ENCODE results near the gene AVPR2.

AVPR2 gene

DNA sequence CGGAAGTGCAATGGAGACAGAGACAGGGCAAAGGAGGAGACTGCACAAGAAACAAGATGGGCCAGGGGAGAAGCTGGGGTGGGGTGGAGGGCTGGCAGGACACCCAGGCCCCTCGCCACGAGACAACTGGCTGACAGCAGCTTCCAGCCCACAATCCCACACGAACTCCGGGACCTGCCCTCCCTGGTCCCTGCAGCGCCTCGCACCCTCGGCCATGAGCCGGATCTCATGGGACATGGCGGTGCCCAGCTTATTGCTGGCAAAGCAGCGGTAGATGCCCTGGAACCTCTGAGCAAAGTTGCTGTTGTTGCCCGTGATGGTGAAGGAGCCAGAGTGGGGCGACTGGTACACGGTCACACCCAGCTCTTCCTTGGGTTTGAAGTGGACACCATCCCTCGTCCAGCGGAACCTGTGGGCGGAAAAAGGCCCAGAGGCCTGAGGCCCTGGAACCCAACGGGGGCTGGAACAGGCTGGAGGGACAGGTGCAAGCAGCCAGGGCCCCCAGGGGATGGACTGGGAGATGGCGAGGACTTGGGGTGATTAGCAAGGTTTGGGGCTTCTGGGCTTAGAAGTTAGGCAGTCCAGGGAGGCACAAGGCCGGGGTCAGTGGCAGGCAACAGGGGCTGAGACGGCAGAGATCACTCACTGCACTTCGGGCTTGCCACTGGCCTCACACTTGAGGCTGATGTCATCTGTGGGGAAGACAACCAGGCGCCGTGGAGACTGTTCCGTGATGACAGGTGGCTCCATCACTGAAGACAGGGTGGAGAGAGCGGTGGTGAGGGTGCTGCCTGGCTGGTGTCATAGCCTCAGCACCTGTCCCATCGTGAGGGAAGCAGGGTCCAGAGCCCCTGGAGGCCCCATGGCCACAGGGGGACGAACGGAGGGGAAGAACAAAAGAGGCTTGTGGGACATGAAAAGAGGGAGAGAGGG is 32.3 kb upstream of the AVPR2 start:
- no peak for DNase-seq

DNA sequence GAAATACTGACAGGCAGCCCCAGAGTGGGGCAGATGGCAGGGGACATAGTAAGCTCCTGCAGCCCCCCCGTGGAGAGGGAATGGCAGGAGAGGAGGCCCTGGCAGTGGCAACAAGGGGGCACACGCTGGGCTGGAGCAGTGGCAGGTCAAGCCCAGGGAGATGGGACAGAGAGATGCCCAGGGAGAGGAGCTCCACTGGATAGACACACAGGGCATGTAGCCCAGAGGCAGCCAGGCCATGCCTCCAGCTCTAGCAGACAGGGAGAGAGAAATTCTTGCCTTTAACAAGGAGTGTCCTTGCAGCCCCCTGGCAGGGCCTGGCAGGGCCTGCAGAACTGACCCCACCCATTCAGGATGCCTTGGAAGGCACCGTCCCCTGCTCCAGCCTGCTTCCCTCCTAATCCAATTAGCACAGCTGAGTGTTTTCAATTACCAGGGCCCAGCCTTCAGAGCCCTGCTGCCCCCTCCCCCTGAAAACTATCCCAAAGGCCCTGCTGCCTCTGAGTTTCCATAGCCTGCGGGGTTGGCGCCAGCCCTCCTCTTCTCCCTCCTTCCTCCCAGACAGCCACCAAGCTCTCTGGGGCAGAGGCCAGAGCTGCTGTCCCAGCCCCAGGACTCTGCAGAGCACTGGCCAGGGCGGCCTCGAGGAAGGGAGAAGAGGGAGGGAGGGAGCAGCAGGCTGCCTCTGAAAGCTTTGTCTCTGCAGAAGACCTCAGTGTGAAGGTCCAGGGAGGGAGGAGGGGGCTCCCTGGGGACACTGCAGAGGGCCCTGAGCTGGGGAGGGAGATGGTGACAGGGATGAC is 31.0 kb upstream of the AVPR2 start:
- DNase-seq, result no peak

DNA sequence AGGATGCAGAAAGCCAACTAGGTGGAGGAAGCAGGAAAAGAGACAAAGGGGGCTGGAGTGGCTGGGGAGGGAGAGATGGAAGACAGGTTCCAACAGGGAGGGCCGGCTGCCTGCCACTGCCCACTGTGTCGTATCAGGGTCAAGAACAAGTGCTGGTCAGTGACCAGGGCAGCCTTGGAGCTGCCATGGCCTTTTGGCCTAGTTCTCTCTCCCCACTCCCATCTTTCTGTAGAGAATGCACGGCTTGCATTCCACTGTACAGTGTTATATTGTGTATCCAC is 30.4 kb upstream of the AVPR2 start:
- no peak for DNase-seq

DNA sequence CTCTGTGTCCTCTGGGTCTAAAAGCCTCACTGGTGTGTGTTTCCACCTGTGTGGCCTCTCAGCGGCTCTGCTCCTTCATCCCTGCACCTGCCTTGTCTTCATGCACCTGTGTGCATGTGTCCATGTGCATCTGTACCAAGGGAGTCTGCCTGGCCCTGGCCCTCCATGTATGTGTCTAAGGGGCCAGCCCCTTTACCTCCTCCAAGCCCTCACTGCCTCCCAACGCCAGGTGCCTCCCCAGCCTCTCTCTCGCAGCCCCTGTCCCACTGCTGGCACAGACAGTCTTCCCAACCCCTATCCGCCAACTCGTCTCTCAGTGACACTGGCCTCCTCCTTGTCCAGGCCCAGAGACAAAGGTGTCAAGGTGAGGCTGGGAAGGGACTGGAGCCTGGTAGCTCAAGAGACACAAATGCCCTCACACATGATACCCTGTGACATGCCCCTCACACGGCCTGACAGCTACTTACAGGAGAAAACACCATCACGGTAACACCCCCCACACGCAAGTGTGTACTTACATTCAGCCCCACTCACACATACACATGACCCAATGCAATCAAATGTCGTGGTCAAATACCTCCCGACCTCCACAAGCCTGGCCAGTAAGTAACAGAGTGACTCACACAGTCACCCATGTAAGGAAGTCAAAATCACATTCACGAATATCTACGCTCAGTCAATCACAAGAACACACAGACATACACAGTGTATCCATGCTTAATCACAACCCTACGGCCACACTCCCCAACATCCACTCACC is 29.9 kb upstream of the AVPR2 start:
- DNase-seq, result no peak

DNA sequence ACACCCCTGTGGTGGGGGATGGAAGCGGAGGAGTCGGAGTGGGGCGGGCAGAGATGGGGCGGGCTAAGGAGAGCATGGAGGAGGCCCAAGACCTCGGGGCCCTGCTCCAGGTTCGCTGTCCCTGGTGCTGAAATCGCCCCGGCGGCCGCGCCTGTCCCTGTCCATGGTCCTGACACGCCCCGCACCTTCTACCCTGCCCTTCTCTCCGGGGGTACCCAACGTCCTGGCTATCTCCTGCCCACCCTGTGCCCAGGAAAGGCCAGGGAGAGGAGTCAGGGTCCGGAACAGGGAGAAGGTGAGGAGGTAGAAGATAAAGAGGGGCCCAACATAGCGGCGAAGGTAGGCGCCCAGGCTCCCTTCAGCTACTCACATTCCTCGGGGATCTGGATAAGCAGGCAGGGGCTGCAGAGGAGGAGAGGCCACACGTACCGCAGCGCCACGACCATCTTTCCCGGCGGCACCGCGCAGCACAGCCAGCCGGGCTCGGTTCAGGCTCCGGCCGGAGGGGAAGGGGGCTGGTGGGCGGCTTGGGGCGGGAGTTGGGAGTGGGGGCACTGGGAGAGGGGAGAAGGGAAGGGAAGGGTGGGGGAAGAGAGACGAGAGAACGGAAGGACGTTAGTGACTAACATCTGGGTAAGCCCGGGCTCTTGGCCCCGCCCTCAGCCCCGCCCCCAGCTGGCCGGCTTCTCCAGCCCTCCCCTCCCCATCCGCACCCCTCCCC is 28.9 kb upstream of the AVPR2 start:
- peak in 1 of 2 donors; percentile 31 for DNase-seq

DNA sequence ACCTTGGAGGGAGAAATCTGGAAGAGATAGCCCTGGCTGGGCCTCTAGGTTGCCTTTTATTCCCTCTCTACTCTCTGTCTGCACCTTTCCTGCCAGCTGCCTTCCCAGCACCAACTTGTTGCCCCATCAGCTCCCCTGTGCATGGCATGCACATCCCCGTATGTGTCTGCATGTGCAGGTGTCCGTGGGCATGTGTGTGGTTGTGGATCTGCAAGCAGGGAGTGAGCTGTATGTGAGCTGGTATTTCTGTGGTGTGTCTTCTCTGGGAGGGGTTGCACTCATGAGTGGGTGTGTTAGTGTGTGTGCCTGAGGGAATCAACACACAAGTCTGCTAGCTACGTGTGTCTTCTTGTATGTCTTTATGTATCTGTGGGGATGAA is 28.4 kb upstream of the AVPR2 start:
- no peak for DNase-seq

DNA sequence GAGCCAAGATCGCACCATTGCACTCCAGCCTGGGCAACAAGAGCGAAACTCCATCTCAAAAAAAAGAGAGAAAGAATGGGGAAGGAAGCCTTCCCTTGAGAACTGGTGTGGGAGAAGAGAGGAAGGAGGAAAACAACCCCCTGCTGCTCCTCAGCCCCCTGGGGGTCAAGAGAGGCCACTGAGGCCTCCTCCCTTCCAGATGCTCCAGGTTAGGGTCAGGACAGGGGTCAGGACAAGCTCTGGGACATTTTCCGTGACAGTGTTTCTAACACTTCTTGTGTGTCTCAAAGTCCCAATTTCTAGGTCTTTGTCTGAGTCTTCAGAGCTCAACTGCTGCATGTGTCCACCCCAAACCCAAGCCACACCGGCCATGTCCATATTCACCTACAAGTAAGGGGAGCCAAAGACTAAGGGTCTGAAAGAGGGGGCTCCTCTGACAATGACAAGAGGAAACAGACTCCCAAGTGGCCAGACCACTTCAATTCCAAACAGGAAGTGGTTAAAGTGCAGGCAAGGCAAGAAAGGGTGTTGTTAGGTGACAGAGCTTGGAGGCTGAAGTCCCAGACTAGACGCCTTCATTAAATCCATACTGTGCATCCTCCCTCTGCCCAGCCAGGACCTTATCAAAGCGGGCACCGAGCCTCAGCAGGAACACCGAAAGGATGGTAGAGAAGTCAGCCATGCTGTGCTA is 26.8 kb upstream of the AVPR2 start:
- no peak for DNase-seq

DNA sequence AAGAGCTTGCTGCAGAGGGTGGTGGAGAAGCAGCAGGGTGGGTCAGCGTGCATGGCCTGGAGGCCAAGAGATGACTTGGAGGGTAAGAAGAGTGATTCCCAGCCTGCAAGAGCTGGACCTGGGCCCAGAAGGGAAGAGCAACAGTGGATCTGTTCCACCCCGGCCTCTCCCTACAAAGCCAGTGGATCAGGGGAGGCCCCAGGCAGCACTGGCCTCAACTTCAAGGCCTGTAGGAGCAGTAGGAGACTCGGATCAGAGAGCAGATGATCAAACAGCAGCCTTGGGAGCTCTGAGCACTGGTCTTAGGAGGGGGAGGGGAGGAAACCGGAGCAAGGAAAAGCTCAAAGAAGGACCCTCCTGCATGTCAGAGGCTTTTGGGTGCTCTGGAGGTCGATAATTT is 26.1 kb upstream of the AVPR2 start:
- no peak for DNase-seq

DNA sequence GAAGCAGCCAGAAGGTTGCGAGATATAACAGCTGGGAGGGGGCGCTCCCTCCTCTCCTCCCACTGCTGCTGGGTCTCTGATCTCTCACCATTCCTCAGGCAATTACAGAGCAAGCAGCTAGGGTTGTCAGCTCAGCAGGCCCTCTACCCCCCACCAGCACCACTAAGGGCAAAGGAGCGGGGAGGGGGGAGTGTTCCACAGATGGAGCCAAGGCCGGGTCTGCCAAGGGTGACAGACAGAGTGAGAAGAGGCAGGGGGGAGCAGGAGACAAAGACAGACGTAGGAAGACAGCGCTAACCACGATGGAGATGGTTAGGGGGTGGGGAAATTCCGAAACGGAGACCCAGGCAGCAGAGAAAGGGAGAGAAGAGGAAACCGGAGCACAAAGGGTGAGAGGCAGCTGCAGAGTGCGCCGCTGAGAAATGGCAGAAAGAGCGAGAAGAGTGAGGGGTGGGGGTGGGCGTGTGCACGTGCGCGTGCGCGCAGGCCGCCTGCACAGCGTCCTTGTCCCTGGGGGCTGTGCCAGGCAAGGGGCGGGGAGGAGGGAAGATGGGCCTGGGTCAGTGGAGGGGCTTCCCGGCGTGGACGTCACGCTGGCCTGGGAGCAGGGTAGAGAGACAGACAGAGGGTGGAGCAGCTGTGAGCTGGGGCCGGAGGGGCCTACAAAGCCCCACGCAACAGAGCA is 25.4 kb upstream of the AVPR2 start:
- DNase-seq, result no peak

DNA sequence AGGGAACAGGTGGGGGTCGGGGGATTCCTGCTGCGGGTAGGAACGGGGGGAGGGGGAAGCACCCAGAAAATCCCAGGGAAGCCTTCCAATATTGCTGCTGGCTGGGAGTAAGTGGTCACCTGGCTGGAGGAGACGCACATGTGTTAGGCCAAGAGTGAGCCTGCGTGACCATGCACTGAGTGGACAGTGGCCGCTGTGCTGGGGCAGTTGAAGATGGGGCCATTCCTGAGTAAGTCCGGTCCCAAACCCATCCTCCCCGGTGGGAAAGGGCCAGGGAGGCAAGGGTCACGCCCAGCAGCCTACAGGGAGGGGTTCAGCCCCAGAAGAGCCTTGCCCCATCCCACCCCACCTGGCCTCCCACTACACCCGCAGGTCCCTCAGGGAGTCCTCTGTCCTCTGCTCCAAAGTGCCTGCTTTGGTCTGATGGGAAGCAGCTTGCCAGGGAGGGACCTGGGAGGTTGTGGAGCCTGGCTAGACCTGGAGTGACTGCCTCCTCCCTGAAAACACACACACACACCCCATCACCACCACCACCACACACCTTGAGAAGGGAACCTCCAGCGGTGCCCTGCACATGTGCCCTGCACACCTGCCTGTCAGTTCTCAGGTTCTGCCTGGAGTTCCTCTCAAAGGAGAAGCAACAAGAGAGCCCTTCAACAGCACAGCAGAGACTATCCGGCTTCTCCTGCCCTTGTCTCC is 24.6 kb upstream of the AVPR2 start:
- no peak for DNase-seq

DNA sequence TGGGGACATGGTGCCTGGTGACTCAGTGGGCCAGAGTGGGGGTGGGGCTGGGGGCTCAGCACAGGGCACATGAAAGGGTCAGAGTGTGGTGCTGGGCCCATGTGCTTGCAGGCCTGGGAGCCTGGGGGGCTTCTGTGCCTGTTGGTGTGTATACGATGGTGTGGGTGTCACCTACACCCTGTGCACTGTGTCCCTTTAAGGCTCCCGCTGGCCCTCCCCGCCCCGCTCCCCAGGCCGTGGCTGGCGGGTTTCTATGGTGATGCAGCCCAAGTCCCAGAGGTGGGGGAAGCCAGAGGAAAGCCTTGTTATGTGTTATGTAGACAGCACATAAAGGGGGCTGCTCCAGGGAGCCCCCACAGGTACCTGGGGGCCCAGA is 24.0 kb upstream of the AVPR2 start:
- DNase-seq, result no peak

DNA sequence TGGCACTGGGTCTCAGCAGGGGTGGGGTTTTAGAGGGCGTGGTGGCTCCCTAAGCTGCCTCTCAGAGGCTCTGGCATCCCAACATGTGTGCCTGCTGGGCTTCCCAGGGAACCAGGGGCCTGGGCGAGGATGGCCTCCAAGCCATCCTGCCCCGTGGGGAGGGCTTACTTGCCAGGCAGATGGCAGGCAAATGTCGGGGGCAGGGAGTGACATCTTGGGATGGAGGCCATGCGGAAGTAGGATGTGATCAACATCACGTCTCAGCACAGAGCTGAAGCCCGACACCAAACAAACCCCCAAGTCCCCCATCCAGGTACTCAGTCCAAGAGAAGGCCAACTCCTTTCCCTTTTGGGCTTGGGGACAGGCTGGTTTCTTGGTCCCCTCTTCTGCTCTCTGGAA is 23.2 kb upstream of the AVPR2 start:
- no peak for DNase-seq

DNA sequence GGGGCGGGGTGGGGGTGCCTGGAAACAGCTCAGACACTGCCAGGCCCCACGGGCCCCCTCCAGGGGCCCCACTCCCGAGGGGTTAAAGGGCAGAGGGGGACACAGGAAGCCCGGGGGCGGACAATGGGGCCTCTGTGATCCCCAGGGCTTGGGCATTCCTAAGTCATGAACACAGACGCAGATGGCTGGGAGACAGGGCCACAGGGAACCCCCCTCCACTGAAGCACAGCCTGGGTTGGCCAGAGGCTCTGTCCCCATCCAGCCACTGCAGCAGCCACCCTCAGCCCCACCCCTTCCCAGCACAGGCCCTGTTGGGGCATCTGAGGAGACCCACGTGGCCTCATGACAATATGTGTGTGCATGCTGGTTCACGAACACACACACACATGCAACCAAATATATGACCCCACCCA is 22.4 kb upstream of the AVPR2 start:
- no peak for DNase-seq

DNA sequence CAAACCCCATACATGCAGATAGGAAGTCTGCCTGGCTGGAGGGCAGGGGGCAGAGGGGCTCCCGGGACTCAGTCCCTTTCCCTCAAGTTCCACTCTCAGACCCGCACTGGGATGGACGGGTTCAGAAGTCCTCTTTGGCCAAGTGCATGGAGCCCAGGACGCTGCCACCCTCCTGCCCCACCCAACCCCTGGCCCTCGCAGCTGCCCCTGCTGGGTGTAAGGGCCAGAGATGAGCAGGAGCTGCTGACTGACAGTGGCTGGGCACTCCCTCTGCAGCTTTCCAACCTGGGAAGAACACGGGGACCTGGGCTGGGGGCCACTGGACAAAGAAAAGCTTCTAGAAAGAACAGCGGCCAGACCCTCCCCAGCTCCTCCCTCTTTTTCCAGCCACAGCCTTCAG is 21.9 kb upstream of the AVPR2 start:
- DNase-seq, result no peak

DNA sequence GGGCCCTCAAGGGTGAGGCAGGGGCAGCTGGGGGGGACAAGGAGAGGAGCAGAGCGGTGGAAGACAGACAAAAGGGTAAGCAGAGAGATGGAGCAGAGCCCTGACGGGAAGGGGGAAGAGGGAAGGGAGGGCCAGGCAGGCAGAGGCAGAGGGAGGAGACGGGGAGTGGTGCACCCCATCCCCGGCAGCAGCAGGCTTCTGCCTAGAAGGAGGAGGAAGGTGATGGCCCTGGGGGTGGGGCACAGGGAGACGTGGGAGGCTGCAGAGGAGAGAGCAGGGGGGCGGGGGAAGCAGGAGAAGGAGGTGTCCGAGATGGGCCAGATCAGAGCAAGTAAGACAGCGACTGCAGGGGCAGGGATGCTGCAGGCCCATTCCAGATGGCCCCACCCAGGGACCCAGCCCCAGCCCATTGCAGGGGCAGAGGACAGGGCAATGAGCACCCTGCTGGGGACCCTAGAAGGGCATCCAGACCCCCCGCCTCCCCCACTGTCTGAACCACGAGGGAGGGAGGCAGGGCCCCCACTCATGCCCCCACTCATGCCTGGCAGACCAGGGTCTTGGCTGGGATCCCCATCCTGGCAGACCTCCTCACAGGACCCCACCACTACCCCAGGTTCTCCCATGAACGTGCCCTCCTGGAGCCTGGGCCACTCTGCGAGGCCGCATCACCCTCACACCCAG is 21.2 kb upstream of the AVPR2 start:
- DNase-seq, result no peak

DNA sequence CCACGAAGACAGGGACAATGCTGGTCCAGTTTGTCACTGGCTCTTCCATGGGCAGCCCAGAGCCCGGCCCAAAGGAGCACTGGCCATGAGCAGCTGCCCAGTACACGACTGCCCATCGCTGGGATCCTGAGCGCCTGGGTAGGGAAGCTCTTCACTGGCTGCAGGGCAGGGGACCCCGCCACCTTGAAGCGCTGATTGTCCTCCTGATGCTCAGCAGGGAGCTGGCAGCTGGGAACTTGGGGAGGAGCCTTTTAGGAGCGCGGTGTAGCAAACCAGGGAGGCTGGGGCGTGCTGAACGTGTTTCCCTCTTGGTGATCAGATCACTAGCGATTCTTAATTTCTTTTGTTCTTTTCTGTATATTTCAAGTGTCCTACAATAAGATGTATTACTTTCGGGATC is 20.3 kb upstream of the AVPR2 start:
- DNase-seq, result no peak

DNA sequence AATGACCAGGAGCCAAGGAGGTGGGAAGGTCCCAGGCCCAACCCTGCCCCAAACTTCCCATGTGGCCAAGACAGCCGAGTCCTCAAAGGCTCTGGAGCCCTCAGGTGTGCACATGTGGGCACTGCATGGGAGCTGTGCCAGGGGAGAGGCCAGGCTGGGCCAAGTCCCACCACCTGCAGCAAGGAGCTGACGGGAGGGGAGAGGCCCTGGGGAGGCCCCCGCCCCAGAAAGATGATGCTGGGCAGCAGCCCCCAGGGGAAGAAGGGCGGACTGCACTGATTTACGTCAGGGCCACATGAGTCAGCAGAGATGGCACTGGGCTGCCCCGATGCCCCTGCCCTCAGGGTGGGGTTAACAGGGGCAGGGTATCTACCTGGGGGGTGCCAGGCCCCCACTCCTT is 19.9 kb upstream of the AVPR2 start:
- no peak for DNase-seq

DNA sequence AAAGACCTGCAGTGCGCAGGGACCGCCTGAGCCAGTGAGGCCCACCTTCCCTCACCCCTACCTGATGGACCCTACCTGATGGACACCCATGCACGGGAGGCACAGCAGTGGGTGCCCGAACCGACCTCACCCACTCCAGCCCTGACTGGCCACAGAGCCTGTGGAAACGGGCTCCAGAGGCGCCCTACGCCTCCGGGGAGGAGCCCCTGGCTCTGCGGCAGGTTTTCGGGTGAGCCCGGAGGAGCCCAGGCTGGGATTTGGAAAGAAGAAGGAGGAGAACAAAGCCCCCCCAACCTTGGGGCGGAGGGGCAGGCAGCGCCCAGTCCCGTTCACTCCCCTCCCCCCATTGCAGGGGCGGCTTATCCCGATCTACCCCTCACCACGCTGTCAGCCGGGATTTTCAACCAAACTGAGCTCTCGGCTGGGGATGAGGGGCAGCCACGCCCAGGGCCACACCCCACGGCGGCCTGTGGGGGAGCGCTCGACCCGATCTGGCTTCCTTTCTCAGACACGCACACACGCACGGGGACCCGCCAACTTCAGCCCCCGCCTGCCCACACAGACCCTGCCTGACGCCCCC is 19.2 kb upstream of the AVPR2 start:
- DNase-seq, result no peak

DNA sequence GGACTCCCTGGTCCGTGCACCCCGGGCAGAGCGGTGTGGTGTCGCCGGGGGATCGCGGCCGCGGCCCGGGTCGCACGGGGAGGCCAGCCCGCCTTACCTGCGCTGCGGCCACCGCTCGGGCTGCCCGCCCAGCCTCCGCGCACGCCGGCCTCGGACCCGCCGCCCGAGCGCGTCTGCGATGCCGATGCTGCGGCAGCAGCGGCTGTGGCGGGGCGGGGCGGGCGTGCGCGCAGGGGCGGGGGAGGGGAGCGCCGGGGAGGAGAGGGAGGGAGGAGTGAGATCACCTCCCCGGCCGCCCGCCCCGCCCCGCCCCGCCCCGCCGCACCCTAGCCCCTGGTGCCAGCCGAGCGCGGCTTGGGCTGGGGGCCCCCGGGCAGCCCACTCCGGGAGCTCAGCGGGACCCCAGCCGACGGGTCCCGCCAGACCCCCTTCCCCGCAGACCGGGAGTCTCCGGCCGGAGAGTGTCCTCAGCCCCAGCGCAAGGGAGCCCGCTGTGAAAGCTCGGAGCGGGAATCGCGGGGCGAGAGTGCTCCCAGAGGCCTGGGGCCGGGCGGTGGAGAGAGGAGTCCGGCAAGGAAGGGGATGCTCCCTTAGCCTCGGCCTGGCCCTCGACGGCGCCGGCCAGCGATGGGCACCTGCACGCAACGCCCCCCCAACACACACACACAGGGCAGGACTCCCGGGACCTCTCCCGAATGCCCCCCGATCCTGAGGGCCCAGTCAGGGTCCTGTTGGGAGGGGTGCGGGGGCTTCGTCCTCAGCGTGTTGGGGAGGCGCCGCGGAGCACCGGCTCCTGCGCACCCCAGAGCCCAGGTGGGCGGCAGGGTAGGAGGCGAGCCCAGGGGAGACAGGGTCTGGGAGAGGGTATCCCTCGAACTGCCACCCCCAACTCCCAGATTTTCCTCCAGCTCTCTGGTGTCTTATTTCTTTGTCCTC is 18.2 kb upstream of the AVPR2 start, which contains the start of gene L1CAM:
Gene L1CAM, minus strand, starts transcription at position 206 of the 936 bp plus-strand sequence. CDS start 10,337 bp downstream, outside the sequence.
- no peak for DNase-seq
